Right lobe of liver (tissue), 6 donors: Measurements from ENCODE around the gene BCL2L11. TPM values are rescaled to one million over a fixed set of nuclear protein-coding genes. Genes with fewer than 3 reads are reported as not detected.

Experiments used
- ATAC-seq, 4 donors: fragments of 200-7000 bp; cut with Tn5 transposase; one replicate each; pipeline ENCODE4 v1.9.1; 2020; ENCODE audit warnings: mild to moderate bottlenecking in 4 of 4, moderate library complexity in 4 of 4
- DNase-seq, 3 donors: peaks; one replicate each; pipeline ENCODE4 v3.0.0-alpha.2; 2020
- H3K27ac ChIP-seq, 3 donors: fragments of 200-600 bp; one replicate each; pipeline ENCODE4 v1.8.0; 2022
- H3K27me3 ChIP-seq, 2 donors: fragments of 200-600 bp; one replicate each; pipeline ENCODE4 v1.8.0; 2022
- H3K36me3 ChIP-seq, 4 donors: fragments of 200-600 bp; sonication (generic) in 1 of 4; one replicate each; pipeline versions ENCODE4 v1.5.1 to v1.8.0; 2017 to 2022; ENCODE audit warnings: control low read depth in 1 of 4
- H3K4me1 ChIP-seq, 4 donors: fragments of 200-600 bp; sonication (generic) in 1 of 4; one replicate each; pipeline versions ENCODE4 v1.5.1 to v1.8.0; 2017 to 2022; ENCODE audit warnings: control low read depth in 1 of 4
- H3K4me3 ChIP-seq, 3 donors: fragments of 200-600 bp; one replicate each; pipeline ENCODE4 v1.8.0; 2022
- H3K9me3 ChIP-seq, 4 donors: fragments of 200-600 bp; sonication (generic) in 1 of 4; one replicate each; pipeline versions ENCODE4 v1.5.1 to v1.8.0; 2017 to 2022; ENCODE audit warnings: control low read depth in 1 of 4
- CTCF ChIP-seq, 4 donors: fragments of 200-600 bp in 3 of 4; fragments of 450-650 bp in 1 of 4; IDR thresholded peaks; one replicate each; pipeline versions ENCODE4 v1.5.1 to v1.8.0; 2016 to 2022; ENCODE audit warnings: antibody characterized with exemption in 4 of 4, mild to moderate bottlenecking in 2 of 4
- POLR2A ChIP-seq: fragments of 450-650 bp; IDR thresholded peaks from one replicate; pipeline ENCODE4 v1.6.1; 2017; ENCODE audit warnings: antibody characterized with exemption, mild to moderate bottlenecking
- WGBS: methylation state at CpG from one replicate; pipeline ENCODE4 v1.1.6; 2018; ENCODE audit warnings: low coverage, low lambda C conversion rate; ENCODE audit not compliant: insufficient coverage; ENCODE audit errors: missing lambda C conversion rate; 5-methylcytosine and 5-hydroxymethylcytosine counted together
- intact Hi-C, 2 donors: fragments of 100-400 bp; cut with DNase I; formaldehyde crosslinking; loops; one replicate each; pipeline versions ENCODE4 v1.11.2 to v1.14.1; 2022
- total RNA-seq, 6 experiments: library from RNA; depleted of rRNA in 2 of 6; stranded (reverse); fragments of >200 nt in 2 of 6; fragmentation: NEBNext Ultra II Directional in 3 of 6; extraction: Animal tissue kit (Norgen Biotek cat#: 25700) in 3 of 6; gene quantifications; one replicate each; pipeline versions ENCODE4 v1.1.0 to v1.2.4, GENCODE V29; 2016 to 2023
- donor health status: DM: no; HTN: yes; CAD: no.
- donor health status: DM: no; HTN: no; CAD: no.
- donor health status: DM: no; HTN: no; CAD: no.
- donor health status: DM: no; HTN: yes; CAD: no.
- donor health status: DM: no; HTN: yes; CAD: no.

The BCL2L11 gene
- total RNA-seq, 6 experiments from 2014 or later, result 6.5 to 13.0 (median 8.8) TPM

GRCh38 chr2:111156529-111156928, 35.8 kb downstream of the BCL2L11 start:
- Histone ChIP-seq H3K27me3 (no peaks in the 10 kb centered on the region), H3K4me3 (no peak overlapping the region), H3K4me1 (peaks cover 0 to 15% (median 3%) of the 10 kb centered on the region in 4 donors), H3K27ac (no peak overlapping the region), H3K36me3 (no peaks in the 10 kb centered on the region), H3K9me3 (no peaks in the 10 kb centered on the region)
- ATAC-seq (no peak), DNase-seq (no peak)
- WGBS, result 84% methylated on average over 8 of the region's 8 CpGs
- intact Hi-C loops, result no loop called here
- TF ChIP-seq POLR2A (no peak), CTCF (IDR thresholded peaks at IDR 0.05) (no peak)

GRCh38 chr2:111157071-111157661, 36.5 kb downstream of the BCL2L11 start:
- intact Hi-C loops, result no loop called here
- TF ChIP-seq POLR2A, result no peak
- TF ChIP-seq CTCF (IDR thresholded peaks at IDR 0.05), result no peak
- Histone ChIP-seq H3K27ac (no peak overlapping the region), H3K4me1 (peaks cover 0 to 21% (median 7%) of the 10 kb centered on the region in 4 donors), H3K9me3 (no peaks in the 10 kb centered on the region), H3K4me3 (no peak overlapping the region), H3K36me3 (no peaks in the 10 kb centered on the region), H3K27me3 (no peaks in the 10 kb centered on the region)
- DNase-seq (no peak), ATAC-seq (no peak)
- 70% methylated on average over 5 of the region's 5 CpGs for WGBS

GRCh38 chr2:111157798-111158197, 37.1 kb downstream of the BCL2L11 start:
- Histone ChIP-seq H3K4me1 (peaks cover 0 to 26% (median 10%) of the 10 kb centered on the region in 4 donors), H3K4me3 (no peak overlapping the region), H3K27me3 (no peaks in the 10 kb centered on the region), H3K9me3 (no peaks in the 10 kb centered on the region), H3K36me3 (no peaks in the 10 kb centered on the region), H3K27ac (no peak overlapping the region)
- DNase-seq (no peak), ATAC-seq (no peak)
- intact Hi-C loops, result no loop called here
- TF ChIP-seq POLR2A, result no peak
- TF ChIP-seq CTCF (IDR thresholded peaks at IDR 0.05), result no peak
- 70% methylated on average over 2 of the region's 2 CpGs for WGBS

GRCh38 chr2:111159641-111160040, 38.9 kb downstream of the BCL2L11 start:
- Histone ChIP-seq H3K36me3 (no peaks in the 10 kb centered on the region), H3K4me1 (peaks cover 0 to 26% (median 10%) of the 10 kb centered on the region in 4 donors), H3K4me3 (no peak overlapping the region), H3K27me3 (no peaks in the 10 kb centered on the region), H3K27ac (no peak overlapping the region), H3K9me3 (no peaks in the 10 kb centered on the region)
- no peak for DNase-seq
- TF ChIP-seq CTCF (IDR thresholded peaks at IDR 0.05), result no peak
- no peak for TF ChIP-seq POLR2A
- 83% methylated on average over 1 of the region's 5 CpGs for WGBS
- ATAC-seq, result no peak
- intact Hi-C loops, result no loop called here
